ENCODE measurements around the gene ANKRA2. TPM values are rescaled to one million over a fixed set of nuclear protein-coding genes. Genes with fewer than 3 reads are reported as not detected.

ANKRA2 gene
- total and polyA plus RNA-seq, 2 of the 8 experiments (the other 6 are each of a cell fraction or from before 2014, with no cell fraction given), result 7.0 to 12.6 TPM

GRCh38 chr5:73539730-73540129 is 25.7 kb downstream of the ANKRA2 start:
- Histone ChIP-seq H4K91ac (replicated peaks; ENCODE audit: insufficient read length, low read length) (no peak overlapping the region), H3K23me2 (ENCODE audit: low read depth, low read length) (peaks cover 1% of the 10 kb centered on the region; the same call in 1 of the 2 replicates), H4K8ac (ENCODE audit: extremely low read depth, insufficient read depth, low read length) (no peak overlapping the region), H2BK12ac (ENCODE audit: low read depth, low read length) (no peak overlapping the region), H3K4ac (replicated peaks; ENCODE audit: insufficient read length, low read depth, low read length) (no peak overlapping the region), H3K56ac (replicated peaks; ENCODE audit: insufficient read length, low read depth, low read length) (no peak overlapping the region), H3K27me3 (replicated peaks in 1 of 4; ENCODE audit: control insufficient read depth in 3 of 4, extremely low read depth in 1 of 4, insufficient read depth in 3 of 4, low read length in 3 of 4) (no peaks in the 10 kb centered on the region), H2BK15ac (ENCODE audit: low read length) (no peak overlapping the region), H3K9me3 (ENCODE audit: insufficient read depth in 2 of 2, low read depth in 1 of 2, low read length in 1 of 2) (no peaks in the 10 kb centered on the region), H2AFZ (ENCODE audit: low read length) (no peak overlapping the region), H2BK5ac (ENCODE audit: low read depth, low read length) (no peak overlapping the region), H3K27ac (ENCODE audit: low read depth, low read length) (no peak overlapping the region), H3K79me2 (ENCODE audit: control insufficient read depth in 1 of 2, insufficient read depth in 2 of 2, low read length in 2 of 2) (no peaks in the 10 kb centered on the region), H3K23ac (ENCODE audit: insufficient read length) (no peak overlapping the region), H3K14ac (ENCODE audit: insufficient read length) (no peak overlapping the region), H3K4me1 (replicated peaks in 1 of 4; ENCODE audit: control insufficient read depth in 3 of 4, insufficient read depth in 4 of 4, low read length in 3 of 4) (no peaks in the 10 kb centered on the region), H3K9ac (replicated peaks in 1 of 4; ENCODE audit: extremely low read depth in 1 of 4, low read depth in 3 of 4, low read length in 3 of 4) (no peak overlapping the region), H4K20me1 (replicated peaks in 1 of 2; ENCODE audit: control insufficient read depth in 1 of 2, insufficient read depth in 2 of 2, low read length in 2 of 2) (no peaks in the 10 kb centered on the region), H3K18ac (ENCODE audit: extremely low read depth, low read length) (no peak overlapping the region), H3K36me3 (ENCODE audit: control insufficient read depth in 2 of 4, insufficient read depth in 4 of 4, low read length in 3 of 4) (no peaks in the 10 kb centered on the region), H2AK5ac (ENCODE audit: low read depth, low read length) (no peak overlapping the region), H3K4me2 (ENCODE audit: insufficient read depth in 1 of 2, low read depth in 2 of 2, low read length in 2 of 2) (no peak overlapping the region), H4K5ac (ENCODE audit: insufficient read length, low read depth, low read length) (no peak overlapping the region), H2BK120ac (replicated peaks; ENCODE audit: low read depth, low read length) (no peak overlapping the region), H2BK20ac (ENCODE audit: low read length) (no peak overlapping the region), H3K4me3 (ENCODE audit: extremely low read depth in 1 of 4, insufficient read depth in 2 of 4, low read depth in 3 of 4, low read length in 4 of 4) (no peak overlapping the region), H3K79me1 (ENCODE audit: low read depth, low read length) (no peaks in the 10 kb centered on the region)
- POLR2A ChIA-PET (ENCODE audit: partially characterized antibody), result no interaction called here
- TF ChIP-seq RFX5 (IDR thresholded peaks at IDR 0.05; ENCODE audit: borderline replicate concordance, low read depth, low read length) (no peak), HDAC6 (IDR thresholded peaks at IDR 0.05; ENCODE audit: low read depth, low read length) (no peak), KDM5A (IDR thresholded peaks at IDR 0.05; ENCODE audit: low read length) (no peak), EZH2 (IDR thresholded peaks at IDR 0.05; ENCODE audit: low read depth, low read length, severe bottlenecking) (no peak), CEBPB (IDR thresholded peaks at IDR 0.05; ENCODE audit: low read depth, low read length) (no peak), SRF (IDR thresholded peaks at IDR 0.05; ENCODE audit: low read depth, low read length) (no peak), GABPA (IDR thresholded peaks at IDR 0.05; ENCODE audit: borderline replicate concordance, insufficient read depth, low read length) (no peak), POU5F1 (IDR thresholded peaks at IDR 0.05; ENCODE audit: low read depth, low read length) (no peak), POLR2A (IDR thresholded peaks at IDR 0.05; ENCODE audit: control extremely low read depth in 1 of 2, low read depth in 2 of 2, low read length in 2 of 2) (no peak), BACH1 (IDR thresholded peaks at IDR 0.05; ENCODE audit: low read length) (no peak), SIRT6 (IDR thresholded peaks at IDR 0.05; ENCODE audit: low read length) (no peak), NRF1 (IDR thresholded peaks at IDR 0.05; ENCODE audit: low read depth, low read length) (no peak), SAP30 (IDR thresholded peaks at IDR 0.05; ENCODE audit: insufficient read depth, insufficient replicate concordance, low read length) (no peak), BRCA1 (IDR thresholded peaks at IDR 0.05; ENCODE audit: low read depth, low read length) (no peak)
- CTCF ChIA-PET (ENCODE audit: partially characterized antibody), result interaction anchor here (1.0 to 7.0 kb wide), 3 partner anchors 18 to 21 kb away, joined by 3 to 91 read pairs (median 4); no protein-coding TSS in a partner anchor
- WGBS, 2 experiments (ENCODE audit: extremely low coverage in 1 of 2, insufficient coverage in 1 of 2, insufficient read length in 1 of 2, insufficient replicate concordance in 2 of 2, low coverage in 1 of 2, low lambda C conversion rate in 2 of 2, missing lambda C conversion rate in 1 of 2), result 86% methylated on average over 2 of the region's 2 CpGs; no CpG with 5 or more reads in 1 of the 2 experiments
- DNase-seq (ENCODE audit: low read depth in 1 of 2, low spot score in 2 of 2), result no peak
- no peak for FAIRE-seq

Data from H1 (cell line).